ENCODE measurements around the gene STMP1. TPM values are rescaled to one million over a fixed set of nuclear protein-coding genes. Genes with fewer than 3 reads are reported as not detected.
A peak's percentile ranks its signal among the peaks of the same experiment; 100 is the strongest.

The STMP1 gene
- total RNA-seq, 1 donor from 2014 or later: 46.3 TPM

DNA sequence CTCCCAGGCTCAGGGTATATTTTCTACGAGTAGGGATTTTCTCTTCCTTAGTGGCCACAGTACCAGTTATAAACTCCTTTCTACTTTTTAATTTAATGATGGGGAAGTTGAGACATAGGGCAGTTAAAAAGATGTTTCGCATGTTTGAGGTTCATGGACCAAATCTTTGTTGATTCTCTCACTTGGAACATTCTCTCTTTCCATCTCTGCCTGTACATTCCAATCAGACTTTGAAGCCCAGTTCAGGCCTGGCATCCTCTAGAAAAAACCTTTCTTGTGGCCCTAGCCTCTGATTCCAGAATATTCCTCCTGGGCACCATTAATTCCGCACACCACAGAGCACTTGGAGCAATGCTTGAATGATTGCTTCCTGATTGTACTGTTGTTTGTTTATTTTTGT, 47.2 kb downstream of the STMP1 start:
- no peak for DNase-seq (ENCODE audit: low spot score in 2 of 2, unreplicated experiment in 2 of 2)
- TF ChIP-seq, protein P1, sequence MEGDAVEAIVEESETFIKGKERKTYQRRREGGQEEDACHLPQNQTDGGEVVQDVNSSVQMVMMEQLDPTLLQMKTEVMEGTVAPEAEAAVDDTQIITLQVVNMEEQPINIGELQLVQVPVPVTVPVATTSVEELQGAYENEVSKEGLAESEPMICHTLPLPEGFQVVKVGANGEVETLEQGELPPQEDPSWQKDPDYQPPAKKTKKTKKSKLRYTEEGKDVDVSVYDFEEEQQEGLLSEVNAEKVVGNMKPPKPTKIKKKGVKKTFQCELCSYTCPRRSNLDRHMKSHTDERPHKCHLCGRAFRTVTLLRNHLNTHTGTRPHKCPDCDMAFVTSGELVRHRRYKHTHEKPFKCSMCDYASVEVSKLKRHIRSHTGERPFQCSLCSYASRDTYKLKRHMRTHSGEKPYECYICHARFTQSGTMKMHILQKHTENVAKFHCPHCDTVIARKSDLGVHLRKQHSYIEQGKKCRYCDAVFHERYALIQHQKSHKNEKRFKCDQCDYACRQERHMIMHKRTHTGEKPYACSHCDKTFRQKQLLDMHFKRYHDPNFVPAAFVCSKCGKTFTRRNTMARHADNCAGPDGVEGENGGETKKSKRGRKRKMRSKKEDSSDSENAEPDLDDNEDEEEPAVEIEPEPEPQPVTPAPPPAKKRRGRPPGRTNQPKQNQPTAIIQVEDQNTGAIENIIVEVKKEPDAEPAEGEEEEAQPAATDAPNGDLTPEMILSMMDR (IDR thresholded peaks at IDR 0.05; ENCODE audit: unreplicated experiment): no peak
- no peak overlapping the region for H3K4me3 Mint-ChIP-seq
- H3K9me3 Mint-ChIP-seq: no peaks in the 10 kb centered on the region
- H3K27ac Mint-ChIP-seq: no peak overlapping the region
- no peaks in the 10 kb centered on the region for H3K36me3 Mint-ChIP-seq
- peaks cover 10% of the 10 kb centered on the region for H3K4me1 Mint-ChIP-seq
- no peaks in the 10 kb centered on the region for H3K27me3 Mint-ChIP-seq (ENCODE audit: low read depth)

DNA sequence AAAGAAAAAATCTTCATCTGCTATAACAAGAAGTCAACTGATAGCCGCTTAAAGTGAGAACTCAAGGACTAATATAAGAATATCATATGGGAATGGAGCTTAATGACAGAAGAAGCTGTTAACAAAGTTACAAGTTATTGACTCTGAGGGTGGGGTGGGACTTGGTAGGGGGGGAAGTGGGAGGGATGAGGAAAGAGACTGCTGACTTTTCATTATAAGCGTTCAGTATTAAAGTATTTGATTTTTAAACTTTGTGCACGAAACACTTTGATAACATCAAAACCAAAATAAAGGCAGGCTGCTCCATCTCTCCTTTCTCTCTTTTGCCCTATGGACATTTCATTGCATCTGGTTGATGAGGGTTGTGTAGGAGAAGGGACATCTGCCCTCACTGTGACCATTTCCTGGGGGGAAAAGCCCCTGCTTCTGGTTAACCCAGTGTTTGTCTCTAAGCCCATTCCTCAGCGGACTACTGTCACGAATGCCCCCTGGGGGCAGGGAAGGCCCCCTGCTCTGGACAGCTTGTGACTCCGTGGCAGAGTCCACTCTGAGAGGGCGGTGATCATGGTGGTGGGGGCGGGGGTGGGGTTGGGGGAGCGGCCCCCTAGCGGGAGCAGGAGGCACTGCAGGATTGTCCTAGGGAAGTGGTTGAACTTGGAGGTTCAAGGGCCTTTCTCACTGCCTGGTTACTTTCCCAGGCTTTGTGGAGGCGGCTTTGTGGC, 48.3 kb downstream of the STMP1 start:
- H3K36me3 Mint-ChIP-seq: no peaks in the 10 kb centered on the region
- DNase-seq (ENCODE audit: low spot score in 2 of 2, unreplicated experiment in 2 of 2): no peak

DNA sequence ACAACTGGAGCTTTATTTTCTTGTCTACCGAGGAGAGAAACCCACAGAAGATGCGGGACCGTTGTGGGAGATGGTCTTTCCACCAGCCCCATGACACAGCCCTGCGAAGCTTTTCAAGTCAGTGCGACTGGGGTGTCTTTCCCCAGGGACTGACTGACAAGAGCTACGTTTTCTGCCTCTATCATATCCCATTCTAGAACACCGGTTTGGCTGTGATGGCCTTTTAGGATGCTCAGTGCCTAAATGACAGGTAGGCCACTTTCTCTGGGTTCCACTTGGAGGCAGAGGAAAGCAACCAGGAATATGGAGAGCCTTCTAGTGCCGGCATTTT, 48.8 kb downstream of the STMP1 start:
- Mint-ChIP-seq H3K27ac (no peak overlapping the region), H3K9me3 (no peaks in the 10 kb centered on the region), H3K4me1 (peaks cover 10% of the 10 kb centered on the region), H3K4me3 (no peak overlapping the region), H3K36me3 (no peaks in the 10 kb centered on the region), H3K27me3 (ENCODE audit: low read depth) (no peaks in the 10 kb centered on the region)
- TF ChIP-seq, protein P1 (IDR thresholded peaks at IDR 0.05; ENCODE audit: unreplicated experiment): no peak
- DNase-seq (ENCODE audit: low spot score in 2 of 2, unreplicated experiment in 2 of 2): no peak

More for the DNA sequence above, 48.3 kb downstream of the STMP1 start:
- no peak overlapping the region for H3K4me3 Mint-ChIP-seq
- TF ChIP-seq, protein P1 (IDR thresholded peaks at IDR 0.05; ENCODE audit: unreplicated experiment): peak; percentile 73
- peaks cover 10% of the 10 kb centered on the region for H3K4me1 Mint-ChIP-seq
- no peaks in the 10 kb centered on the region for H3K27me3 Mint-ChIP-seq (ENCODE audit: low read depth)
- H3K9me3 Mint-ChIP-seq: no peaks in the 10 kb centered on the region
- no peak overlapping the region for H3K27ac Mint-ChIP-seq

DNA sequence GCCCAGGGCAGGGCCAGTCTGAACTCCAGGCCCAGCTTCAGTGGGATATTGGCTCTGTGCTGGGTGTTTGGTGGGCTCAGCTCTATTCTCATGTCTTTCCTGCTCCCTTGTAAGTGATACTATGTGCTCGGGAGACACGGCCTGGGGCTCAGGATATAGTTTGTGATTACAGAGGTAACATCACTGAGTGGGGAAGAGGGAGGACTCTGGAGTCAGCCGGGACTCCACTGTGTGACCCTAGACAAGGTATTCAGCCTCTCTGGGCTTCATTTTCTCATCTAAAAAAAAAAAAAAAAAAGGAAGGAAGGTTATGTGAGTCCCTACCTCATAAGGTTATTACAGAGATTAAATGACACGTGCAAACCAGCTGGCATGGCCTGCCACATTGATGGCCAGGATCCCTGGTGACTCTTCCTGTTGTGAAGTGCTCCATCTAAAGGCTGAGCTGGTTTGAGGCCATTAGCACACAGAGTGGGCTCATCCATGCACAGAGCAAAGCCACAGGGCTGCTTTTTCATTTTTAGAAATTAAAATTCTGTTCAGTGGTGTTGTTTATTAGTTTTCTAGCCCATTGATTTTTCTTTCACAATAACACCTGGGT, 50.0 kb downstream of the STMP1 start:
- Mint-ChIP-seq H3K9me3 (no peaks in the 10 kb centered on the region), H3K4me3 (no peak overlapping the region), H3K36me3 (no peaks in the 10 kb centered on the region), H3K4me1 (peaks cover 7% of the 10 kb centered on the region), H3K27ac (no peak overlapping the region), H3K27me3 (ENCODE audit: low read depth) (no peaks in the 10 kb centered on the region)
- TF ChIP-seq, protein P1 (IDR thresholded peaks at IDR 0.05; ENCODE audit: unreplicated experiment): no peak
- DNase-seq (ENCODE audit: low spot score in 2 of 2, unreplicated experiment in 2 of 2): no peak

DNA sequence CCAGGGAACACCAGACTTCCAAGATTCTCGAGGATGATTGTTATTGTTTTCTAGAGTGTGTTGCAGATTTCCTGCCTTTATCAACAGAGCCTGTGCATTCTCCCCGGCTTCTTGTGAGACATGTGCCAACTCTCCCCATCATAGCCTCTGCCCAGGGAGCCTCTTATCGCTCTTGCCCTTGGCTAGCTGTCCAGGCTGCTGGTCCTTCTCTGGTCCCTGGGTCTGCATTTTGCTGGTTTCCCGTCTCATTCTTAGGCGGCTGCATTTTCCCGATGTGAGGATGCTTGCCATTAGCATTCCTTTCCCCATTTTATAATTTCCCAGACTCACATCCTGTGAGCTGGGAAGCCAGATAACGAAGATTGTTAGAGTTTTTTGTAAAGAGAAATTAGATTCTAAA, 50.5 kb downstream of the STMP1 start:
- Mint-ChIP-seq H3K27me3 (ENCODE audit: low read depth) (no peaks in the 10 kb centered on the region), H3K4me3 (no peak overlapping the region), H3K36me3 (no peaks in the 10 kb centered on the region), H3K9me3 (no peaks in the 10 kb centered on the region), H3K27ac (no peak overlapping the region), H3K4me1 (peaks cover 7% of the 10 kb centered on the region)
- DNase-seq (ENCODE audit: low spot score in 2 of 2, unreplicated experiment in 2 of 2): no peak
- TF ChIP-seq, protein P1 (IDR thresholded peaks at IDR 0.05; ENCODE audit: unreplicated experiment): no peak
